HG03354 (cell line): ENCODE measurements around the gene ZC3H14.

Source experiments
- ATAC-seq: cut with Tn5 transposase; IDR thresholded peaks from one replicate; pipeline ENCODE4 v1.9.1; 2021; ENCODE audit warnings: mild to moderate bottlenecking; ENCODE audit not compliant: unreplicated experiment, poor library complexity, severe bottlenecking

The ZC3H14 gene

GRCh38 chr14:88668448-88669116, 105.7 kb downstream of the ZC3H14 start:
- peak; percentile 29 for ATAC-seq

DNA sequence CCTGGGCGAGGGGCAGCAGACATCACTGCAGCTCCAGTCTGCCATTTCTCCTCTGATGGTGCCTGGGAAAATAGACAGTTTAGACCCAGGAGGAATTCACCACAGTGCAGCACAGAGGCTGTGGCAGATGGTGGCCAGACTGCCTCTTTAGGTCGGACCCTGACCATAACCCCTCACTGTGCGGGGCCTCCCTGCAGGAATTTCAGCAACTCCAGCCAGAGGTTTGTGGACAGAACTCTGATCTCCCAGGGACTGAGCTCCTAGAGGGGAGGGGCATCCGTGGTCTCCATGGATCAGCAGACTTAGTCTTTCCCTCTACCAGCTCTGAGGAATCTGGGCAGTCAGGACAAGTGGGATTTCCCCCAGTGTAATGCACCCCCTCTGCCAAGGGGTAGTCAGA, 106.5 kb downstream of the ZC3H14 start:
- ATAC-seq = no peak
